Fibroblast of the conjunctiva (primary cell): ENCODE results near the gene LYPD4.

Experiments
- DNase-seq: peaks from one replicate; pipeline ENCODE4 v3.0.0-alpha.2; 2010; ENCODE audit warnings: low read depth

LYPD4 gene

DNA sequence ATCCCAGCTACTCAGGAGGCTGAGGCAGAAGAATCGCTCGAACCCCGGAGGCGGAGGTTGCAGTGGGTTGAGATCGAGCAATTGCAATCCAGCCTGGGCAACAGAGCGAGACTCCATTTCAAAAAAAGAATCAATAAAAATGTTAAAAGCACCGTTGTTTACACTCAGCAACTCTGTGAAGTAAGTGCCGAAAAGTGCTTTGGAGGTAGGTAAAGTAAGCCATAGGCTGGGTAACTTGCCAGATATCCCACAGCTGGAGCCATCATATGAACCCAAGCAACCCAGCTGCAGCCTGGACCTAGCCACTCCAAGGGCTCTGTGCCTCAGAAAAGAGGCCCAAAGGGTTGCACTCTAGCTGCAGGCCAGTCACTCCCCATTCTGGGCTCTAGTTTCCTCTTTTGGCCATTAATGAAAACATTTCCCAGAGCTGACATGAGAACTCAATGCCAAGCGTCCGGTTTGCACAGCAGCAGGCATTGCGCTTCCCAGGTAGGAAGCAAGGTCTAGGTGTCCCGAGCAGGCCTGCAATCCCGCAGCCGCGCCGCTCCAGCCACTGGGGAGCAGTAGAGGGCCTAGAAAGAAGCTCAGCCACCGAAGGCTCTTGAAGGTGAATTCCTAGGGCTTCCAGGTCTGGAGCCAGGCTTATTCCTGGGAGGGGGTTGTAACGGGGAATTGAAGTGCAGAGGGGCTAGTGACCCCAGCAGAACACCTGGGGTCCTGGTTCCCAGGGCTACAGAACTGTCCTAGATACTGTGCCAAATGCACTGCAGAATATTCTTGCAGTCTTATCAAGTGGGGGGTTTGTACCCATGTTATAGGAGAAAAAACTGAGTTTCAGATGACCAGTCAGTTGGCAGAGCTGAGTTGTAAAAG is 28.5 kb upstream of the LYPD4 start:
- peak; percentile 33 for DNase-seq

DNA sequence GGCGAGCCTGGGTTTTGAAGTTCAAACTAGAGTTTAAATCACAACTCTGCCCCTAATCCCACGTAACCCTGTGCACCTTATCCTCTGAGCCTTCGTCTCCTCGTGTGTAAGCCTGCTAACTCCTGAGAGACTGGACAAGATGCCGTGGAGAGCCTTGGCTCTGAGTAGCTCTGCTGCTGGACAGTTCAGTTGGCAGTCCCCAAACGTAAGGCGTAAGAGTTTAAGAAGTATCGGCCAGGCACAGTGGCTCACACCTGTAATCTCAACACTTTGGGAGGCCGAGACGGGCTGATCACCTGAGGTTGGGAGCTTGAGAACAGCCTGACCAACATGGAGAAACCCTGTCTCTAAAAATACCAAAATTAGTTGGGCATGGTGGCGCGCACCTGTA is 27.9 kb upstream of the LYPD4 start:
- DNase-seq = no peak

DNA sequence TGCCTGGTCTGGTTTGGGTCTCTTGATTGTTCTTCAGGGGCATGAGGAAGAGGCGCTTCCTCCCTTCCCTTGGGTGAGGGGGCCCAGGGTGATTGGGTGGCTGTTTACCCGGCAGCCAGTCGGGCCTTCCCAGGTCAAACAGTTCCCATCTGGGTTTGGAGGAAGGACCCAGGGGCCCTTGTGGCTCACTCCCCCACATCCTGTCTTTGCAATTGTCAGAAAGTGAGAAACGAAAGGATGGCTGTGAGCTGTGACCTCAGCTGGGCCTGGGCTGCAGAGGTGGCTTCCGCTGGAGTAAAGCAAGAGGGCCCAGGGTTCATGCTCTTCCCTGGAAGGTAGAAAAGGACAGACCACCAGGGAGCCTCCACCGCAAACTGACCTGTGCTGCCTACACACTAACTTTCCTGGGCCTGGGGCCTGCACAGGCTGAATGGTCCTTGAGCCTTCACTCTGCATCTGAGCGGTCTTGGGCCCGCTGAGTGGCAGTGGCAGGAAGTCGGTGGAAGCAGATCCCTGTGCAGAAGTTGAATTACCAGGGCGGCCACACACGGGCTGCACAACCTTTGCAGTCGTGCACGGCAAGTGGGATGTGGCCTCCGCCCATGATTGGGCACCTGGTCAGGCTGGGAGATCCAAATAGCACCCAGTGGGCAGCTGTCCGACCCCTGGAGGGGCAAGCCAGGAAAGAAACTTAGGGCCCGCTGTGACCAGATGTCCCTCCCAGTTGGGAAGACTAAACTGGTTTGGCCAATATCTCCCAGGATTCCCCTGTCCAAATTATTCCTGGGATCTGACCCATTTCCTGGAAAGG is 27.3 kb upstream of the LYPD4 start:
- no peak for DNase-seq

DNA sequence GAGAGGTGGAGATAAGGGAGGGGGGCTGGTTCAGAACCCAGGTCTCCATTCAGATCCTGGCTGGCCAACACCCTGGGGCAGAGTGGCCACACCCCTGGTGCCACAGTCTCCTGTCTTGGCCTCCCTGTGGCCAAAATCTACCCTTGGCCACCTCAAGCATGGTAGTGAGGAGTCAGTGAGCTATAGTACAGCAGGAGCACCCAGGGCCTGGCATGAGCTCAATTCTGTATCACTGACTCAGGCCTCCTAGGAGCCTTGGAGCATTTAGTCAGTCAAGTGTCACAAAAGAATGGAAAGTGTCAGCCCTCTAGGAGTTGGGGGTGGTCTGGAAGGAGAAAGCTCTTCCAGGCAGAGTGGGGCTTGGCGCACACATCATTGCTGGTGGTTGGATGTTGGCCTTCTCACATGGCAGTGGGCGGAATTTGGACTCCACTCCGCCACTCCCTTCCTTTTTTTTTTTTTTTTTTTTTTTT is 26.0 kb upstream of the LYPD4 start:
- DNase-seq = no peak

DNA sequence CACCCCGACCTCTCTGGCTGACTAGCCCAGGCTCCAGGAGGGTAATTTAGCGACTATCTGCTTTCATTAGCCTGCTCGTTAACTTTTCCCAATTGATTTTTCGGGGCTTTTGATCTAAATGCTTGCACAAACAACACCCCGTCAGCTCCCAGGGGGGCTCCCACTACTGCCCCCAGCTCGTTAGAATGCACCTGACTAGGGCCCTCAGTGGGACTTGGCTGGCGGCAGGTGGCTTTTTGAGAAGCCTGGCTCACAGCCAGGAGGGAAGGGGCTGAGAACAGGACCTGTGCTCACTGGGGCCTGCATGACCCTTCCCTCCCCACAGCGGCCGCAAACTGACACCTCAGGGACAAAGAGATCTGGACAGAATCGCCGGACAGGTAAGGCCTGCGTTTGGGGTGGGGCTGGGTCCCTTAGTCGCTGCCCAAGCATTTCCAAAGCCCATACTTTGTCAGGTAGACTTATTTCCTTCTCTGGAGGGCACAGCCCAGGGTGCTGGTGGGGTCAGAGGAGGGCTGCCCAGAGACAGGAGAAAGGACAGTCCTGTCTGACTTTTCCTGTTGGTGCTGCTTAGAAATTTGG is 25.0 kb upstream of the LYPD4 start:
- DNase-seq = no peak

DNA sequence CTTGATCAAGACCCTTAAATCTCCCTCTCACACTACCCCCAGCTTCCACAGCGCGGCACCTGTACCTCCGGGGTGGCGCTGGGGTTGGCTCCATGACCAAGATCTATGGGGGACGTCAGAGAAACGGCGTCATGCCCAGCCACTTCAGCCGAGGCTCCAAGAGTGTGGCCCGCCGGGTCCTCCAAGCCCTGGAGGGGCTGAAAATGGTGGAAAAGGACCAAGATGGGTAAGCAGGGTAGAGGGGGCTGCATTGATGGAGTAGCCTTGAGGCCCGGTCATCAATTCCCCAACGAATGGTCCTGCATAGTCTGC is 24.5 kb upstream of the LYPD4 start:
- no peak for DNase-seq

DNA sequence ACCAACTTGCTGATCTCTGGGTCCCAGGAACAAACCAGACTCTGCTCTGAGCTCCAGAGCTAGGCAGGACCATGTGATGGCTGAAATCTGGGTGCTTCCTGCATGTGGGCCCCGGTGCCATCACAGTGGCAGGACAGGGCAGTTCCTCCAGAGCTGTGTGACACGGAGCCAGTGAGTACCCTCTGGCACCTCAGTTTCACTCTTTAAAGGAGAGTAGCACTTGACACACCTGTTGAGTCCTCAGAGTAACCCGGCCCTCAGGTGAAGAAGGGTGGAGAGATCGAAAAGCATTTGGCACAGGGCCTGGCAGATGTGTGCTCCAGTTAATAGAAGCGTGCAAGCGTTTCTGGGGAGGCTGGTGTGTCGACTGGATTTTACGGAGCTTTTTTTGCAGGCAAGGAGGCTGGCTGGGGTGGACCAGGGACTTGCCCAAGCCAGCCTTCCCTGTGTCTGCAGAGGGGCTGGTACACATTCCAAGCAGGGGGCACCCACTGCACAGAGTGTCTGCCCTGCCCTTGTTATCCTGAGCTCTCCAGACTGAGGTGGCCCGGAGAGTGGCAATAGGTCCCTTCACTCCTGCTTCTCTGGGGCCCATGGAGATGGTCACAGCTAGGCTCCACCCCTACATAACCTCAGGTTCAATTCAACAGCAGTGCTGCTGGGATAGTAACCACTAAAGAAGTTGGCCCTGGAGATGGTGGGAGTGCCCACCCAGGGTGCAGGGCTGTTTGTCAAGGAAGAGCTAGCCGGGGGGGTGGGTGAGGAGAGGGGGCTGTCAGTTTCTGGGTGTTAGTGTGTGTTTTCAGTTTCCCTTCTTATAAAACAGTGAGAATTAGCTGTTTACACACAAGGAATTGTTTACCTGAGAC is 23.9 kb upstream of the LYPD4 start:
- no peak for DNase-seq

DNA sequence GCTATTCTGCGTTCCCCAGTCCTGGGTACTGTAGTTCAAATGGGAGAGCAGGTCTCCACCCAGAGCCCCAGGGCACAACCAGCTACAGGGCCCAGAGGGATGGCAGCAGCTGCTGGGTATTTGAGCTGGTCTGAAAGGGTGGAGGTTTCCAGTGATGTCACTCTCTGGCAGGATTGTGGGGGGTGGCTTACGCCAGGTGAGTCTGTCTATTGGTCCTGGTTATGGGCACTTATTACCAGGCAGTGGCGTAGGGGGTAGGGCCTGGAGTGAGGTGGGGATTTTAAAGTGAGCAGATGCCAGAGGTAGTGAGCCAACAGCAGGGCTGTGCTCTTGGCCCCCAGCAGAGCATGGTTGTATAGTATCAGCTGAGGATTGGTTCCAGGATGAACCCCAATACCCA is 21.8 kb upstream of the LYPD4 start:
- no peak for DNase-seq

DNA sequence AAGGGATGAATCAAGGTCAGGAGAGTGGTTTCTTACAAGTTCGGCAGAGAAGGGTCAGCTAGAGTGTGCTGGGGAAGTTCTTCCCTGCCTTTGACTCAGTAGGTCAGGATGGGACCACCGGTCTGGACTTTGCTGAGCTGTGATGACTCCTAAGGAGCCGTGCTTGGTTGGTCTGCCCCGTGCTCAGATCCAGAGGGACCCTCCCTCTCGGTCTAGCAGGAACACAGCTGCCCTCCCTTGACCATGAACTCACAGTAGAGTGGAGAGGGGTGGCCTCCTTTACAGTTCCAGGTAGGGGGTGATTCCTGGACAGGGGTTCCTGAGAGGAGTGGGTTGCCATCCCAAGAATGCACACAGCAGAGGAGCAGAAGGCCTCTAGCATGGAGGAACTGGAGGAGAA is 19.9 kb upstream of the LYPD4 start:
- no peak for DNase-seq

DNA sequence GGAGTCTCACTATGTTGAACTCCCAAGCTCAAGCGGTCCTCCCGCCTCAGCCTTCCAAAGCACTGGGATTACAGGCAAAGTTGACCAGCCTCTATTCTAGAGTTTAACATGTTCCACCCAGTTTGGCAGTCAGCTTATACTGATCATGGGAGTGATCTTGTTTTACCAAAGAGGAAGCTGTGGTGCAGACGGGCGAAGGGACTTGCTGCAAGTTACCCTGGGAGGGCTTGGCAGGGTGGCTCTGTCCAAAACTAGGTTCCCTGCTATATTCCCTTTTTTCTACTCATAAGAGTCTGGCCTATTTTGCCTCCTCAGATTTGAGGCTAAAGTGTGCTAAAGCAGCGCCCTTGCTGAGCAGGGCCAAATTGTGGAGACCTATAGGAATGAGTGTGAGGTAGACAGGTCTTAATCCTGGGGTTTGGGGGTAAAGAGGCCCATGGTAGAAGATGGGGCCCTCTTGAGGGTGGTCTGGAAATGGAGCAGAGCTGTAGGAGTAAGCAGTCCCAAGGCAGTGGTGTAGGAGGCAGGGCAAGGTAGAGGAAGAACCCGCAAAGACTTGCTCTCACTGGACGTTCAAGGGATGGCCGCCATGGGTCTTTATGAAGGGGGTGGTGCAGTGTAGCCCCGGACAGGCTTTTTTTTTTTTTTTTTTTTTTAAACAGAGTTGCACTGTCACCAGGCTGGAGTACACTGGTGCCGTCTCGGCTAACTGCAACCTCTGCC is 18.9 kb upstream of the LYPD4 start:
- DNase-seq = no peak

DNA sequence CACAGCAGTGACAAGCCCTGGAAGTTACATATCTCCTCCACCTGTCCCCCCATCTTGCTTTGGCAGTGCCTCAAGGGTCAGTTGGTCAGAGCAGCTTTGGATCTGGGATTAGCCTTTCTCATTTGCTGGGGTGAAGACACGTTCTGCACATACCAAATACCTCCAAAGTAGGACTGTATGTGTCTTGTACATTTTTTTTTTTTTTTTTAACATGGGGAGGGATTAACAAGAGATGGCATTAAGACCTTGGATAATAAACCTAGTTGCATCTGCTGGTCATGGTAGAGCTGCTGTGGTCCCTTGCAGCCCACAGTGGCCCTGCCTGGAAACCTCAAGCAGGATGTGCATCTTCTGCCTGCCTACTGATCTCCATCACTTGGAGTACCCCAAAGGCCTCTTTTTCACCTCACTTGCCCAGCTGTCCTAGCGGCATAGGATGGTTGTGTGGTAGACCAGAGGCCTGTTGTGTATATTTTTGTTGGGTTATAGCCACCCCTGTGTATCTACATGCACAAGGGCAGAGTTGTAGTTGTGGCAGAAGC is 18.0 kb upstream of the LYPD4 start:
- no peak for DNase-seq

DNA sequence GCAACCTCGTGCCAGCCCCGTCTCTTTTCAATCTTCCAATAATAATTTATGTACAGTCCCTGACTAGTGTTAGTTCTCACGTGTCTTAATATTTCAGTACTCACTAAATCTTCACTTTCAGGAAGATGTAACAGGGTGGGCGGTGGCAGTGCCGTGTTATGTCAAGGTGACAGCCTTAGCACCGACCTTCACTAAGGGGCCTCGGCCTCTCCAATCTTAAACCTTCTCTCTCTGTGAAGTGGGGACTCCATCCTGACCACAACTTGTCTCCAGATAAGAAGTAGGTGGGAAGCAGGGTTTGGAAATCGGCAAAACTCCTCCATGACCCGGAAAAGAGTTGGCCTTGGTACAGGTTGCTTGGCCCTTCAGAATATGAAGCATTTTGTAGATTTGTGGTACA is 17.4 kb upstream of the LYPD4 start:
- DNase-seq = no peak

DNA sequence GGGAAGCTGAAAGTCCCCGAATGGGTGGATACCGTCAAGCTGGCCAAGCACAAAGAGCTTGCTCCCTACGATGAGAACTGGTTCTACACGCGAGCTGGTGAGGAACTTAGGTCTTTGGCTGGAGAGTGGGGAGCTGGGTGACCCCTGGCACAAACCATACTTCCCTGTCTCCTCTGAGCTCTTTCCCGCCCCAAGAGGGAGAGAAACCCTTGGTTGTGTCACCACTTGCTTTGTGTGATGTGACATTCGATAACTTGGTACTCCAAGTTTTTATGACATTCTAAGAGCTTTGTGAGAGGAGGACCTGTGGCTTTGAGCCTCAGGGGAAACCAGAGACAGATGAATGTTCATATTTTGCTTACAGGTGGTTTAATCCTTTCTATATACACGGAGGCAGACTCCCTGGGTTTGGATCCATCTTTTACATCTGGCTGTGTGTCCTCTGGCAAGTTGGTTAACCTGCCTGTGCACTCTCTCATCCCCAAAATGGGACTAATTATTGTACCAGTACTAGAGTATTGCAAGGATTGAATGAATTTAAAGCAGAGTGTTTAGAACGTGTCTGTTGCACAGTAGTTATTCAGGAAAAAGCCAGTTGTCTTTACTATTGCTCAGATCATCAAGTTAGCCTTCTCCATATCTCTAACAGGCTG is 16.8 kb upstream of the LYPD4 start:
- no peak for DNase-seq

DNA sequence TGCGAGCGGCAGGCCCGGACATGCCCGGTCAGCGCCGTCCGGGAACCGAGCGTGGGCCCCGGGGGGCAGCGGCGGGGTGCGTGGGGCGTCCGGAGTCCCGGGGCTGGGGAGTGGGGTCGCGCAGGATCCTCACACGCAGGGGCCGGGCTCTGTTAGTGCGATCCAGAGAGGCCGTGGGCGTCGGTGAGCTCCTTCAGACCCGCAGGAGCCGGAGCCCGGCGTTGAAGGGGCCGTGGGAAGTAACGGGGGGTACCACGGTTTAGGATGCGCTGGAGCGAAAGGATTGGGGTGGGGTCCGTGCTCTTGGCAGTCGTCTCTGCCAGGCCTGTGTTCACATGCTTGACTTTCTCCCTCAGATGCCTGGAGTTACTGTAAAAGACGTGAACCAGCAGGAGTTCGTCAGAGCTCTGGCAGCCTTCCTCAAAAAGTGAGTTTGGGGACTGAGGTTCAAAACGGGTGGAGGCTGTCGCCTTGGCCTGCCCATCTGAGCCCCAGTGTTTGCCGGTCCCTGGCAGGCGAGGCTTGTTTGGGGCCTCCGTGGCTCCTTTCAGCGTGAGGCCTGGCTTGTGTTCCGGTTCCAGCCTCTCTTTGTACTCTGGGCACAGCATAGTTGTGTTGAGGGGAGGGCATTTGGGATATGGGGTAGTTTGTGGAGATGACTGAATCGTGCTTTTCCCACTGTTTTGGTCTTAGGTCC is 16.1 kb upstream of the LYPD4 start:
- DNase-seq = no peak

DNA sequence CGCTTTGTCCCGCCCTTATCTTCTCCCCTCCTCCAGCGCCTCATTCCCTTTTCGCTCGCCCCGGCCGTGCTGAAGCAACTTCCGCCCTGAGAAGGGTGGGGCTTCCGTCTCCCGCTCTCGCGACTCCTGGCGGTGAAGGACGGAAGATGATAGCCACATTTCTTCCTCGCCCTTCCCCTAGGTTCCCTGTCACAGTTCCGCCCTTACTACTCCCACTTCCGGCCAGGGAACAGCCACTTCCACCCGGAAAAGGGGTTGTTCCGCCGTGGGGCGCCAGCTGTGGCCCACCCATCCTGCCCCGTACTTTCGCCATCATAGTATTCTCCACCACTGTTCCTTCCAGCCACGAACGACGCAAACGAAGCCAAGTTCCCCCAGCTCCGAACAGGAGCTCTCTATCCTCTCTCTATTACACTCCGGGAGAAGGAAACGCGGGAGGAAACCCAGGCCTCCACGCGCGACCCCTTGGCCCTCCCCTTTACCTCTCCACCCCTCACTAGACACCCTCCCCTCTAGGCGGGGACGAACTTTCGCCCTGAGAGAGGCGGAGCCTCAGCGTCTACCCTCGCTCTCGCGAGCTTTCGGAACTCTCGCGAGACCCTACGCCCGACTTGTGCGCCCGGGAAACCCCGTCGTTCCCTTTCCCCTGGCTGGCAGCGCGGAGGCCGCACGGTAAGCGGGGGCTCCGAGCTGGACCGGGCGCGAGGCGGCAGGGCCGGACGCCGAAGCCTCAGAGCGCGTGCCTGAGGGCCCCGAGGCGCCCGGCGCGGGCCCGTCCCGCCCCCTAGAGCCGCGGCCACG is 15.3 kb upstream of the LYPD4 start, which contains the start of gene RPS19:
Gene RPS19, plus strand, starts transcription at position 638 of the 801 bp plus-strand sequence. CDS start 520 bp downstream, outside the sequence.
- peak; percentile 98 for DNase-seq

DNA sequence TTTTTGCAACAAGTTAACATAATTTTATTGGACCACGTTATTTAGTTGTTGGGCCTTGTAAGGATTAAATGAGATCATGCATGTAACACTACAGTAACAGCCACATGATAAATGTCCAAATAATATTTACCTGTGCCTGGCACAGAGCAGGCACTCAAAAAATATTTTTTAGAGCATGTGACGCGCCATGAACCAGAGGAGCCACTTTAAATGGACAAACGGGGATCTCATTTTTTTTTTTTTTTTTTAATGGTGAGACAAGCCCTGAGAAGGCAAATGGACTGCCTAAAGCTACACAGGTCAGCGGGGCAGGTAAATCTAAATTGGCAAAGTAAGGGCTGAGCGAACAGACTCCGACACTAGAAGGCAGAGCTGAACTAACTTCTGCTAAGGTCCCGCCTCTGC is 14.7 kb upstream of the LYPD4 start:
- DNase-seq = no peak

DNA sequence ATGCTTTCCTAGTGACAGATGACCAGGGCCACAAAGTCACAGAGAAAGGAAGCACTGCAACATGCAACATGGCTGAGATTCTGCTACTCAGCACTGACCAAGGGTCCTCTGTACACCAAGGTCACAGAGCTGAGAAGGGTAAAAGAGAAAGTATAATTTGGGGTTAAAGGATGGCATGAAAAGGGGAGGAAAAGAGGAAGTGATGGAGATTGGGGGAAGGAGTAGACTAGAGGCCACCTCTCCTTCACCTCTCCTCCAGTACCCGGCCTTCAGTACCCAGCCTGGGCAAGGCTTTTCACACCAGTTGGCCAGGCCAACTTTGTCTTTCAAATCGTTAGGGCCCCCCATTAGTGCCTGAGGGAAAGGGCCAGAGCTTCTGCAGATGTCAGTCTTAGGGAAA is 9.3 kb upstream of the LYPD4 start:
- no peak for DNase-seq

DNA sequence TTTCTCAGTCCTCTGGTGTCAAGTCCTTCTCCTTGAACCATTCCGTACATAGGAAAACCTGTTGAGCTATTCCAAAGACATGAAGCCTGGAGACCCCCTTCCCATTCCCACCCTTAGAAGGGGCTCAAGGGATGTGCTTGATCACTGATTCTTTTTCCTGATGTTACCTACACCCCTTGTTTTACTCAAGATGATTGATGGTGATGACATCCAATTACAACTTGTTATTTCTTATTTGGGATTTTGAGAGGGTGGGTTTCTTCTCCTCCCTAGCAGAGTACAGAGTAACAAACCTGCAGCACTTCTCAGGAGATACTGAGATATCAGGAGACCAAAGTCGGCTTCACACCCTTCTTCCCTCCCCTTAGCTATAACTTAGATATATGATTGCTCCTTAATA is 8.9 kb upstream of the LYPD4 start:
- no peak for DNase-seq

DNA sequence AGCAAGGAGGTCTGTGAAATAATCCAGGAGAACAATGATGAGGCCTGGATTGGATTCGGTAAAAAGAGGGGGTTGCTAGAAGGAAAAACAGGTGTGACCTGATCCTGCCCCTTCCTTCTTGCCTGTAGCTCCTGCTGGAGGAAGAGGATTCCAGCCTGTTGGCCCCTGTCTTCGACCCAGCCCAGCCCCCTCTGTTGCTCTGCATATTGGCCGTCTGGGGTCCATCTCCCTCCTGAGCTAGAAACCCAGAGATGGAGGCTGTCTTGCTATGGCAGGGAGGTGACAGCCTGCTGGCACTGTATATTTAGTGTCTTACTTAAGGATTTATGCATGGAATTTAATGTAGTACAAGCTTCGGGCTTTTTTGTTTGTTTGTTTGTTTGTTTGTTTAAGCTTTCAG is 7.0 kb upstream of the LYPD4 start:
- no peak for DNase-seq
